Ammon's horn (tissue), 1 donor: ENCODE results near the gene ATAD2B.

Experiments
- DNase-seq: peaks from one replicate; pipeline ENCODE4 v3.0.0-alpha.2; 2016; ENCODE audit warnings: low spot score

ATAD2B gene

DNA sequence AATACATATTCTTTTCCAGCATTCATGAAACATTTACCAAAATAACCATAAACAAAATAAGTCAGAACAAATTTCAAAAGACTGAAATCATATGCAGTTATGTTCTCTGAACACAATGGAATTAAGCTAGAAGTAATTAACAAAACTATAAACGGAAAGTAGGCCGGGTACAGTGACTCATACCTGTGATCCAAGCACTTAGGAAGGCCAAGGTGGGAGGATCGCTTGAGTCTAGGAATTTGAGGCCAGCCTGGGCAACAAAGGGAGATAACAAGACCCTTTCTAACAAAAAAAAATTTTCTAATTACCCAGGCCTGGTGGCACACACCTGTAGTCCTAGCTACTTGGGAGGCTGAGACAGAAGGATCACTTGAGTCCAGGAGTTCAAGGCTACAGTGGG is 14.9 kb downstream of the ATAD2B start:
- no peak for DNase-seq

DNA sequence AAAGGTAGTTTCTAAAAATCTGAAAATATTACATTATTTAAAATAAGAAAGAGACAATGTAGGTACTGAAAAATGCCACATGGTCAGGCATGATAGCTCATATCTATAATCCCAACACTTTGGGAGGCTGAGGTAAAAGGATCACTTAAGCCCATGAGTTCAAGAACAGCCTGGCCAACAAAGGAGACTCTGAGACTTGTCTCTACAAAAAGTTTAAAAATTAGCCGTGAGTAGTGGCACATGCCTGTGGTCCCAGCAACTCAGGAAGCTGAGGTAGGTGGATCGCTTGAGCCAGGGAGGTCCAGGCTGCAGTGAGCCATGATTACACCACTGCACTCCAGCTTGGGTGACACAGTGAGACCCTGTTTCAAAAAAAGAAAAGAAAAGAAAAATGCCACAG is 21.8 kb downstream of the ATAD2B start:
- DNase-seq, result no peak

DNA sequence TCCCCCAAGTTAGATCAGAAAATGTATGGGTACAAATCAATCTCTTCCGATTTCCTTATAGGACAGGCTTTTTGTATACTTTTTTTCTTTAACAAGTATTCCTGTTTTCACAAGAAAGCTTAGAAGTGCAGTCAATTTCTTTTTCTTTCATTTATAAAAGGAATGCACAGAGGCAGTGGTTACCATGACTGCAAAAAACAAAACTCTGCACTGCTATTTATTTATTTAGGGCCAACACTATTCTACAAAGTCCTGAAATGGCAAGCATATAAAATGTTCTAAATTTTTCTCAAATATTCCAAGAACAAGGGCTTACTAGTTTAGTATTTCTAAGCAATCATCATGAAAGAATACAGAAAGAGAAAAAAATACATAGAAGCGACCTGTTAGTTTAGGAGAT is 22.2 kb downstream of the ATAD2B start:
- no peak for DNase-seq

DNA sequence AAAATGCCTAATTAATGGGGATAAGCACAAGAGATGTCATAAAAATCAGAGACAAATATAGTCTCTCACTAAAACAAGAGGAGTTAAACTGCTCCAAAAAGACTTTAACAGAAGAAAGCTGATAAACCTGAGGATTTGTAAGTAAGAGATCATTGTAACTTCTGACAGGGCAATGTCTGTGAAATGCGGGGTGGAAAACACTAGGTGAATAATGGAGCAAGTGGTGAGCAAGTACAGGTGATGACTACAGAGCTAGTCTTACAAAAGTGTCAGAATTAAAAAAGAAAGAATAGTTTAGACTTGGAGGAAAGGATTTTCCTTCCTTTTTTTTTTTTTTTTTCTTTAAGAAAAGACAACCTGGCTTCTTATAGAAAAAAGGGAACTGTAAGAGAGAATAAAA is 22.7 kb downstream of the ATAD2B start:
- no peak for DNase-seq

DNA sequence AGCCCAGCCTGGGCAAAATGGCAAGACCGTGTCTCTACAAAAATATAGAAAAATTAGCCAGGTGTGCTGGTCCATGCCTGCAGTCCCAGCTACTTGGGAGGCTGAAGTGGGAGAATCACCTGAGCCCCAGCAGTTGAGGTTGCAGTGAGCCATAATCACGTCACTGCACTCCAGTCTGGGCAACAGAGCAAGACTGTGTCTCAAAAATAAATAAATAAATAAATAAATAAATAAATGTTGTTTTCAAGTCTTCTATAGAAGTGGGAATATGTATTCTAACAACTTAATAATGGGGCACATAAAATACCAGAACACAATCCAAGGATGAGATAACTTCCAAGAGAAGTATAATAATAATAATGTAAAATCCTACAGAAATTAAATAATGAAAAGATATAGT is 23.9 kb downstream of the ATAD2B start:
- DNase-seq, result no peak

DNA sequence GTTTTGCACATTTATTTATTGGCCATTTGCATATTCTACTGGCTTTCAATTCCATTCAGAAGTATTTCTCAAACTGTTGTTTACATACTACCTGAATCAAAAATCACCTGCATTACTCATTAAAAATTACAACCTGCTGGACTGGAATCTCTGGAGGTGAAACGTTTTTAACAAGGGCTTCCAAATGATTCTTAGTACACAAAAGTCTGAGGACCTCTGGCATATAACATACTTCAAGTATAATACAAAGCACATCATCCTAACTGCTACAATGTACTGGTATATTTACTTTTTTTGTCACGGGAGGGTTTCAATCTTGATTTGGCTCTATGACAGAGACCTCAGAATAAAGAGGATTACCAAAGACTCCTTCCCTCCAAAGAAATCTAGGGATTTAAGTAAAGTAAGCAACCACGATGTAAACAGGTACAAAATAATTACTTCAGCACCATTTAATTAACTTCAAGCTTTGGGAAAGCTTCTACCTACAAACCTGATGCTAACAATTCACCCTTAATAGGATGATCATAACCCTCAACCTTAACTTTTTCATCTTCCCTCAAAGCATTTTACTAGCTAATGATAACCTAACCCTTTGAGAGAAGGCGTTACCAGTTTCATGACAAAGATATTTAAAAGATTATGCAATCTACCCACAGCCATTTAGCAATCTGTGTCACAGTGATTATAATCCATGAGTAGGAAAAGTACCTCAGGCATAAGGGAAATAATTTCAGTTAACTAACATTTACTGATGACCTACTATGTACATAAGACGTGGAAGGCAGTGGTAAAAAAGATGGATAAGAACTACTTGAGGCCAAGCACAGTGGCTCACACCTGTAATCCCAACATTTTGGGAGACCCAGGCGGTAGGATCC is 24.7 kb downstream of the ATAD2B start:
- DNase-seq, result no peak

DNA sequence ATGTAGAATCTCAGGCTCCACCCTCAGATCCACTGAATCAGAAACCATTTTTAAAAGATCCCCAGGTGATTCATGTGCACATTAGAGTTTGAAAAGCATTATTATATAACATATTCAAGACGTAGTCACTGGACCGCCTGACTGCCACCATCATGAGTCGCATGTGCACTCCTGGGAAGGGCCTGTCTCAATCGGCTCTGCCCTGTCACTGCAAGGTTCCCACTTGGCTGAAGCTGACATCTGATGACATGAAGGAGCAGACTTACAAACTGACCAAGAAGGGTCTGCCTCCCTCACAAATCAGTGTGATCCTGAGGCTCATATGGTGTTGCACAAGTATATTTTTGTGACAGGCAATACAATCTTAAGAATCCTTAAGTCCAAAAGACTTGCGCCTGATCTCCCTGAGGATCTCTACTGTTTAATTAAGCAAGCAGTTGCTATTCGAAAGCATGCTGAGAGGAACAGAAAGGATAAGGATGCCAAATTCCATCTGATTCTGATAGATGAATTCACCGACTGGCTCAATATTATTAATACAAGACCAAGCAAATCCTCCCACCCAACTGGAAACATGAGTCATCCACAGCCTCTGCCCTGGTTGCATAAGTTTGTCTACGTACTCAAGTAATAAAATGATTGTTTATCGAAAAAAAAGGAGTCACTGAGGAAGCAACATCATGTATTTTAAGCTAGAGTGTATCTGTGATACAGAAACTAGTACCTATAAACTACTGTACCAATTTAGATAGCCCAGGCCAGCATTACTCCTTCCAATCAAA is 26.2 kb downstream of the ATAD2B start:
- DNase-seq, result peak; percentile 36

DNA sequence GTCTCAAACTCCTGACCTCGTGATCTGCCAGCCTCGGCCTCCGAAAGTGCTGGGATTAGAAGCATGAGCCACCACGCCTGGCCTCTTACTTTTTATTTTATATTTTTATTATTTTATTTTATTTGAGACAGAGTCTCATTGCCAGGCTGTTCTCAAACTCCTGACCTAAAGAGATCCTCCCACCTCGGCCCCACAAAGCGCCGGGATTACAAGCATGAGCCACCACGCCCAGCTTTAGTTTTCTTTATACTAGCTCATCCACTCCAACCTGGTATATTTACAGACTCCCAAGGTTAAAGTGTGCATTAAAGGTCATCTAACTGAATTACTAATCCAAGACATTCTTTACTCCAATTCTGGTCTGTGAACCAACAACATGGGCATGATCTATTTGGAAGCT is 26.8 kb downstream of the ATAD2B start:
- no peak for DNase-seq

DNA sequence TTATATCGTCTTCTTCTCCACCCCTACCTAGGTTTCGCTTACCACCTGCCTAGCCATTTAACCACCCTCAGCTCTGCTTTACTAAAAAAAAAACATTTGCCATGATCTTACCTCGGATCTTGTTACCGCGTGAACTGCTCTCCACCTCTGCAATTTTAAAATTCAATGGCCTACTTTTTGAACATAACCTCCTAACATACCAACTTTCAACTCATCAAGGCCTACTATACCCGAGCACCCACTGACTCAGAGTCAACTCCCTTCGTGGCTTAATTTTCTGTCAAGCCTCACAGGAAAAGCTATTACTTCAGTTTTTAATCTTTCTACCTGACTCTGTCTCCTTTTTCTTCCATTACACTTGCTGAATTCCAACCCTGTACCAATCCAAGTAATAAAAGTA is 55.7 kb downstream of the ATAD2B start:
- DNase-seq, result no peak

DNA sequence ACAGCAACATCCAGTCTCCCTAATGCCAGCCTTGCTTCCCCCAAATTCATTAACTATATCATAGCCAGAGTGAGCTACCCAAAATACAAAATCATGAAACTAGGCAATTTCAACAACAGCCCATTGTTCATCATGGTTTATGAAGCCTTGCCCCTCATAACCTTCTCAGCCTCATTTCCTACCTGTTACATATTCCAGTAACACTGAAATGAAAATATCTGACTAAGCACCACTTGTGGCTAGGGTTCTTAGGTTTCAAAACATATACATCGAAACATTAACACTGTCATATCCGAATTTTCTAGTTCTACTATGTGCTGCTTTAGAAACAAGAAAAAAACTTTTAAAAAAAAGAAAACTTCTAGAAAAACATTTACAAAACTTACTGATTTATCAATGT is 59.5 kb downstream of the ATAD2B start:
- no peak for DNase-seq

DNA sequence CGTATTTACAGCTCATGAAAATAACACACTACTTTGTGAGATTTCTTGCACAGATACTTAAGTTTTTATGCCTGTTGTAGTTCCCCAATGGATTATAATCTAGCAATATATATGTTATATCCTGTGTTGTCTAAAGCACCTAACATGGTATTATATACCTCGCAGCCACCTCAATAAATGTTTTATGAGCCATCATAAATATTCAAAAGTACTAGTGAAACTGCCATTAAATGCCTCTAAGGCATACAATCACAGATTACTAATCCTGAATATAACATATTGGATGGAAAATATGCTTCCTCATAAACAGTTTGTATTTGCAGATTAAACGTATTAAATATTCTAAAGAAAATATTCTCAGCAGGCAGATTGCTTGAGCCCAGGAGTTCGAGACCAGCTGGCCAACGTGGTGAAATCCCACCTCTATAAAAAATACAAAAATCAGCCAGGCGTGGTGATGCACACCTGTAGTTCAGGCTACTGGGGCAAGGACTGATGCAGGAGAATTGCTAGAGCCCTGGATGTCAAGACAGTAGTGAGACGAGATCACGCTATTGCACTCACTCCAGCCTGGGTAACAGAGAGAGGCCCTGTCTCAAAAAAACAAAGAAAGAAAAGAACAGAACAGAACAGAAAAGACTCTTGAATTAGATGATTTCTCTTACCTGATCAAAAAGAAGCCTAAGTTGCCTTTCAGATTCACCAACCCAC is 64.1 kb downstream of the ATAD2B start:
- no peak for DNase-seq

DNA sequence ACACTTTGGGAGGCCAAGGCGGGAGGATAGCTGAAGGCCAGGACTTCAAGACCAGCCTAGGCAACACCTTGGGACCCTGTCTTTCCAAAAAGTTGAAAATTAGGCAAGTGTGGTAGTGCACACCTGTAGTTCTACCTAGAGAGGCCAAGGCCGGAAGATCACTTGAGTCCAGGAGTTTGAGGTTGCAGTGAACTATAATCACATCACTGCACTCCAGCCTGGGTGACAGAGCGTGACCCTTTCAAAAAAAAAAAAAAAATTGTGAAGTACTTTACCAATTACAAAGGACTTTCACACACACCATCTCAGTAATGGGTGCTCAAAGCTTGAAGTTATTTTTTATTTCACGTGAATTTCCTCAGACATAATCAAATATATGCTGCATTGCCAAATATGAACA is 65.0 kb downstream of the ATAD2B start:
- no peak for DNase-seq

DNA sequence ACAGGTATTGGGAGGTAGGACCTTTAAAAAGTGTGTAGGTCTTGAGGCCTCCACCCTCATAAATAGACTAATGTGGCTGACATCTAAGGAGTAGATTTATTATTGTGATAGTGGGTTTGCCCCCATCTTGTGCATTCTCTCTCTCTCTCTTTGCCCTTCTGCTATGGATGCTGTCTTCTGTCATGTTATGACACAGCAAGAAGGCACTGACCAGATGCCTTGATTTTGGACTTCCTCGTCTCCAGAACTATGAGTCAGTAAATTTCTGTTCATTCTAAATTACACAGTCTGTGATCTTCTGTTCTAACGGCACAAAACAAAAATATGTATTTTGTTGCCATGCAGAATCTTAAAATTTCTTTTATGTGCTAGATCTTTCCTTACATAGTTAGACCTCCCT is 66.9 kb downstream of the ATAD2B start:
- no peak for DNase-seq

DNA sequence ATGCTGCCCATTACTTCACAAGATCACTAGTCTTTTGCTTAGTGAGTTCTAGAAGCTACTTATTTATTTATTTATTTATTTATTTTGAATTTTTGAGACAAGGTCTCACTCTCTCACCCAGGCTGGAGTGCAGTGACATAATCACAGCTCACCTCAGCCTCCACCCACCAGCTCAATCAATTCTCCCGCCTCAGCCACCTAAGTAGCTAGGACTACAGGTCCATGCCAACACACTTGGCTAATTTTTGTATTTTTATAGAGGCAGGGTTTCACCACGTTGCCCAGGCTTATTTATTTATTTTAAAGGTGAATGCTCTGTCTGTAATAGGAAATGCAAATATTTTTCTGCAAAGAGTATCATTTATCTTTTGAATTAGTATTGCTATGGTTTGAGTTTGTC is 67.7 kb downstream of the ATAD2B start:
- no peak for DNase-seq

DNA sequence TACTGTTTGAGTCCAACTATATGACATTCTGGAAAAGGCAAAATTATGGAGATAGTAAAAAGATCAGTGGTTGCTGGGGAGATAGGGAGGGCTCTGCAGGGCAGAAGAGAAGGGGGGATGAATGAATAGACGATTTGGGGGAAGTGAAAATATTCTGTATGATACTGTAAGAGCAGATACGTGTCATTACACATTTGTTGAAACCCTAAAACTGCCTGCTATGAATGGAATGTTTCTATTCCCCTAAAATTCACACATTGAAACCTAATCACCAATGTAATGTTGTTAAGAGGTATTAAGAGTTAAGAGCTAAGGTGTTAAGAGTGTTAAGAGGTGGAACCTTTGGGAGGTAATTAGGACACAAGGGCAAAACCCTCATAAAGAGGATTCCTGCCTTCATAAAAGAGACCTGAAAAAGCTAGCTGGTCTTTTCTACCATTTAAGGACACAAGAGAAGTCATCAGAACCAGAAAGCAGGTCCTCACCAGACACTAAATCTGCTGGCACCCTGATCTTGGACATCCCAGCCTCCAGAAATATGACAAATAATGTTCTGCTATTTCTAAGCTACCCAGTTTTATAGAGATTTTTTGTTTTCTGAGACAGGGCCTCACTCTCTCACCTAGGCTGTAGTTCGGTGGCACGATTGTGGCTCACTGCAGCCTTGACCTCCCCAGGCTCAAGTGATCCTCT is 76.2 kb downstream of the ATAD2B start:
- DNase-seq, result no peak

DNA sequence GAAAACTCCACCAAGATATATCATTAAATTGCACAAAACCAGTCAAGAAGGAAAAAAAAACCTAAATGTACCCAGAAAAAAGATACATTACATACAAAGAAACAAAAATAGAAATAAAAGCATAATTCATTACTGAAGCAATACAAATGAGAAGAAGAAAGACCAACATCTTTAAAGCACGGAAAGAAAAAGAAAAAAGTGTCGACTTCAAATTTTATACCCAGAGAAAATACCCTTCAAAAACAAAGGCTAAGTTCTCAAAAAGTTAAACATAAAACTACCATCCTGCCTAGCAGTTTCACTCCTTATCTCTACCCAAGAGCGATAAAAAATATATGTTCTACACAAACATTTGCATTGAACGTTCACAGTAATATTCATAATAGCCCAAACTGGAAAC is 82.0 kb downstream of the ATAD2B start:
- no peak for DNase-seq

DNA sequence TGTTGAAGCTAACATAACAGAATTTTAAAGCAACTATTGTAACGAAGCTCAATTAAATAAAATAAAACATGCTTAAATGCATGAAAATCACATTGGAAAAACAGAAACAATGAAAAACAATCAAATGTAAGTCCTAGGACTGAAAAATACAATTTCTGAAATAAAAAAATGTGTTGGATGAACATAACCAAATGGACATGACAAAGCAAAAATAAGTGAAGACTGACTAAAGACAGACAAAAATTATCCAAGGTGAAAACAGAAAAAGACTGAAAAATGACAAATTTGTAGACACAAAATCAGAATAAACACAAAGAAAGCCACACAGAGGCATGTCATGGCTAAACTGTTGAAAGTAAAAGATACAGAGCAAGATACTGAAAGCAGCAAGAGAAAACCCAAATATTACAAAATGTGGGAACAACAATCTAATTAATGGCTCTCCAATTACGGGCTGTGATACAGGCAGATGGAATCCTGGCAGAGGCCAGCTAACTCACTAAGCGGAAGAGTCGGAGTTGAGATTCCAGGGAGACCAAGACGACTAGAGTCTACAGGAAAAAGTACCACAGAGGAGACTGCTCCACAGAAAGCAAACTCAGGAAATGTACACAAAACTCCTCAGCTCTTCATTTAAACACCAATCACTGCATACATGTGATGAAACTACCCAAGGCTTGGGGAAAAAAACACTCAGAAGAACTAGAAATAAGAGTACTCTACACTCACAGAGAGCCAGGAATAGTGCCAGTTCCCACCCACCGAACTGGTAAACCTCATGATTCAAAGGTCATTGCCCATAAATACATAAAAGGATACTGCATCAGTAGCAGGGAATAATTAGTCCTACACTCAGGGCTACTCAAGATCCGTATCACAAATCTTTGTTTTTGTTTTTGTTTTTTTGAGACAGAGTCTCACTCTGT is 83.6 kb downstream of the ATAD2B start:
- no peak for DNase-seq

DNA sequence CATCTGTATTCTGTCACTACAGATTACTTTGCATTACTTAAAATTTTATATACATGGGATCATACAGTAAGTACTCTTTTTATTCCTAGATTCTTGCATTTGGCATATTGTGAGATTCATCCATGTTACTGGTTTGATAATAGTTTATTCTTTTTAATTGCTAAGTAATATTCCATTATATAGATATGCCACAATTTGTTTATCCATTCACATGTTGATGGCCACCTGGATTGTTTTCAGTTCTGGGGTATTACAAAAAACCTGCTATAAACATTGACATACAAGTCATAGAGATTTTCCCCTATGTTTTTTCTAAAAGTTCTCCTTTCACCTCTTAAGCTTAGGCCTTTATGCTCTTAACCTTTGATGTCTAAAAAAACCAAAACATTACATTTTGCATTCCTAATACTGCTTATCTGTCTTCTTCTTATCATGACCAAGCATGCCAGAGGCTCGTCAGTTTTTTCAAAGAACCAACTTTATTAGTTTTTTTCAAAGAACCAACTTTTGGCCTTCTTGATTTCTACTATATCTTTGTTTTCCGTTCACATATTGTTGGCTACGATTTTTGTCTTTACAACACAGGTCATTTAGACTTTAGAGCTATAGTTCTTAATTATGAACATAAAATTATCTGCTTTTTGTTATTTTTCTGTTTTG is 86.9 kb downstream of the ATAD2B start:
- DNase-seq, result no peak

DNA sequence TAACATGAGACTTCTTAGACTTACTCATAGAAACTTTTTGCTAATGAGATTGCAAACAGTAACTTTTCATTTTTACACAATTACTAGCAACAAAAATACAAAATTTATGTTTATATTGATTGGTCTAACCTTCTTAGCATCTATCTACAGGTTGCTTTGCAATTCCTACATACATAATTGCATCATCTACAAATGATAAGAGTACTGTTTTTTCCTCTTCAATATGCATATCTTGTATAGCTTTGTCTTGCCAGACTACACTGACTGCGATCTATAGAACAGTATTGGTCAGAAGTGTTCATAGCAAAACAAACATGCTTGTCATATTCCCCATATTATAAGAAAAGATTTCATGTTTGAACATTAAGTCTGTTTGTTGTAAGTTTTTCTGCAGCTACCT is 87.9 kb downstream of the ATAD2B start:
- no peak for DNase-seq

DNA sequence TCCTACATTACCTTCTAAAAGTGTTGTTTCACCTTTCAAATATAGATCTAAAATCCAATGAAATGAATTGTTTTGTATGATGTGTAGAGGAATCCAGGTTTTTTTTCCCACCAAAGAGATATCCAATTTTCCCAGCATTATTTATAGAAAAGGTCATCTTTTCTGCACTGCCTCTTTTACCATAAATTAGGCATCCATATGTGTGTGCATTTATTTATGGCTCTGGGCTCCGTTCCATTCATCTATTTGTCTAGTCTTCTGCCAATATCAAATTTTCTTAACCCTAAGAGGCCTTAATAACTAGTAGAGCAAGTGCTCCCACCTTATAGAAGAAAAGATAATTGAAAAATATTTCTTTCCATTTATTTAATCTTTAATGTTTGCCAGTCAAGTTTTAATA is 88.3 kb downstream of the ATAD2B start:
- no peak for DNase-seq

DNA sequence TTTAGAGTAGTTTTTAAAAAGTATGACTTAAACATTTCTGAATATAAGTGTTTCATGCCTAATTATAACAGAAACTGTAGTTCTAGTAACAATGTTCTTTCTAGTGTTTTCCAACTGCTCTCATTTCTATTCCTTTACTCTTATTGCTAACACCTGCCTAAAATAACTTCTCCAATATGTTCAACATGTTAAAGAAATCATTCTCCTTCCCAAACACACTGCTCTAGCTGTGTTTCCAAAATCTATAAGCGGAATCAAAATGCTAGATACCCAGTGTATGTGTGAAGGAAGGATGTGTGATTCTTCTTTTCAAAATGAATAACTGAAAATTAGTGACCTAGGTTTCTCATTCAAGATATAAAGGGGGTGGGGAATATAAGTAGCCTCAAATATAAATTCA is 89.1 kb downstream of the ATAD2B start:
- DNase-seq, result no peak
